ENCODE results near the gene PARN. TPM values are rescaled to one million over a fixed set of nuclear protein-coding genes. Genes with fewer than 3 reads are reported as not detected.

The PARN gene
- polyA plus RNA-seq, 3 donors, result 18.4 to 24.4 (median 19.1) TPM

GRCh38 chr16:14464796-14465195 is 165.3 kb downstream of the PARN start:
- intact Hi-C loops (cut with micrococcal nuclease), result no loop called here
- no peak for DNase-seq
- no peak overlapping the region for H3K4me3 Mint-ChIP-seq
- Histone ChIP-seq H3K9me3 (replicated peaks in 1 of 2; ENCODE audit: control insufficient read depth in 1 of 2, insufficient read depth in 1 of 2, low read length in 2 of 2) (peaks cover 12 to 13% of the 10 kb centered on the region in 2 donors), H3K4me1 (ENCODE audit: control insufficient read depth in 1 of 2, insufficient read depth in 2 of 2, low read length in 2 of 2) (no peaks in the 10 kb centered on the region), H3K27ac (ENCODE audit: low read depth in 1 of 2, low read length in 2 of 2) (no peak overlapping the region), H2AFZ (ENCODE audit: insufficient read depth, low read depth, low read length, poor library complexity, severe bottlenecking) (no peak overlapping the region), H3K9ac (ENCODE audit: insufficient read depth, low read length, poor library complexity, severe bottlenecking) (no peak overlapping the region), H3K36me3 (replicated peaks in 1 of 2; ENCODE audit: control insufficient read depth in 1 of 2, insufficient read depth in 2 of 2, low read length in 2 of 2) (peaks cover 0 to 25% of the 10 kb centered on the region in 2 donors), H3K4me2 (replicated peaks; ENCODE audit: extremely low read depth, low read length, poor library complexity, severe bottlenecking) (no peak overlapping the region), H3K79me2 (ENCODE audit: insufficient read depth, low read length) (no peaks in the 10 kb centered on the region), H4K20me1 (ENCODE audit: insufficient read depth, low read length) (no peaks in the 10 kb centered on the region), H3K27me3 (ENCODE audit: control insufficient read depth in 2 of 2, insufficient read depth in 2 of 2, low read length in 2 of 2) (no peaks in the 10 kb centered on the region), H3K4me3 (replicated peaks in 1 of 3; ENCODE audit: low read depth in 2 of 3, low read length in 3 of 3) (no peak overlapping the region)
- peaks cover 0 to 2% (median 0%) of the 10 kb centered on the region in 3 donors for H3K27me3 Mint-ChIP-seq (ENCODE audit: low read depth in 3 of 3)
- peaks cover 30 to 36% of the 10 kb centered on the region in 2 donors for H3K36me3 Mint-ChIP-seq
- TF ChIP-seq CTCF (IDR thresholded peaks at IDR 0.05), result no peak
- peak overlapping the region in 1 of 7 donors; percentile 54 for H3K27ac Mint-ChIP-seq
- WGBS (ENCODE audit: insufficient coverage), result 100% methylated on average over 2 of the region's 2 CpGs
- H3K9me3 Mint-ChIP-seq, result peaks cover 7 to 18% (median 12%) of the 10 kb centered on the region in 7 donors
- no peaks in the 10 kb centered on the region for H3K4me1 Mint-ChIP-seq

- no peaks in the 10 kb centered on the region for H3K4me1 Mint-ChIP-seq
- H3K27me3 Mint-ChIP-seq (ENCODE audit: low read depth in 3 of 3), result peaks cover 0 to 2% (median 0%) of the 10 kb centered on the region in 3 donors
- Histone ChIP-seq H3K9ac (ENCODE audit: insufficient read depth, low read length, poor library complexity, severe bottlenecking) (no peak overlapping the region), H3K4me2 (replicated peaks; ENCODE audit: extremely low read depth, low read length, poor library complexity, severe bottlenecking) (no peak overlapping the region), H3K9me3 (replicated peaks in 1 of 2; ENCODE audit: control insufficient read depth in 1 of 2, insufficient read depth in 1 of 2, low read length in 2 of 2) (peaks cover 12 to 13% of the 10 kb centered on the region in 2 donors), H3K36me3 (replicated peaks in 1 of 2; ENCODE audit: control insufficient read depth in 1 of 2, insufficient read depth in 2 of 2, low read length in 2 of 2) (peaks cover 0 to 25% of the 10 kb centered on the region in 2 donors), H4K20me1 (ENCODE audit: insufficient read depth, low read length) (no peaks in the 10 kb centered on the region), H3K27ac (ENCODE audit: low read depth in 1 of 2, low read length in 2 of 2) (no peak overlapping the region), H3K27me3 (ENCODE audit: control insufficient read depth in 2 of 2, insufficient read depth in 2 of 2, low read length in 2 of 2) (no peaks in the 10 kb centered on the region), H3K4me3 (replicated peaks in 1 of 3; ENCODE audit: low read depth in 2 of 3, low read length in 3 of 3) (no peak overlapping the region), H3K79me2 (ENCODE audit: insufficient read depth, low read length) (no peaks in the 10 kb centered on the region), H3K4me1 (ENCODE audit: control insufficient read depth in 1 of 2, insufficient read depth in 2 of 2, low read length in 2 of 2) (no peaks in the 10 kb centered on the region), H2AFZ (ENCODE audit: insufficient read depth, low read depth, low read length, poor library complexity, severe bottlenecking) (no peak overlapping the region)
- peaks cover 30 to 36% of the 10 kb centered on the region in 2 donors for H3K36me3 Mint-ChIP-seq
- DNase-seq, result no peak
- WGBS (ENCODE audit: insufficient coverage), result no CpG with 5 or more reads among the region's 2 CpGs
- no peak overlapping the region for H3K4me3 Mint-ChIP-seq
- intact Hi-C loops (cut with micrococcal nuclease), result no loop called here
- H3K9me3 Mint-ChIP-seq, result peaks cover 7 to 18% (median 12%) of the 10 kb centered on the region in 7 donors
- H3K27ac Mint-ChIP-seq, result no peak overlapping the region
- TF ChIP-seq CTCF (IDR thresholded peaks at IDR 0.05), result no peak
Observed at GRCh38 chr16:14464192-14464591, 165.9 kb downstream of the PARN start.

All from CD14-positive monocyte (primary cell).